Measurements from ENCODE around the gene MTF2.
"Not testable (repeated sequence)": the region's sequence is repeated elsewhere in the genome, so short reads cannot be mapped to it uniquely, and the experiment has no call there.

MTF2 gene

GRCh38 chr1:93078986-93079654 is at the start of gene MTF2:
Gene MTF2 (plus strand): TSS chr1:93079283. CDS start chr1:93079527, 244 bp downstream.
- DNase-seq = peak; percentile 97

GRCh38 chr1:93029317-93029716 is 49.8 kb upstream of the MTF2 start:
- DNase-seq = no peak

- not testable (repeated sequence) for DNase-seq
Observed at GRCh38 chr1:93030191-93030590, 48.9 kb upstream of the MTF2 start.

GRCh38 chr1:93031711-93032110 is 47.4 kb upstream of the MTF2 start:
- no peak for DNase-seq

- DNase-seq = no peak
Observed at GRCh38 chr1:93033029-93033428, 46.1 kb upstream of the MTF2 start.

GRCh38 chr1:93033785-93034184 is 45.3 kb upstream of the MTF2 start:
- DNase-seq = no peak

- no peak for DNase-seq
Observed at GRCh38 chr1:93034397-93034796, 44.7 kb upstream of the MTF2 start.

GRCh38 chr1:93036672-93037071 is 42.4 kb upstream of the MTF2 start:
- no peak for DNase-seq

- no peak for DNase-seq
Observed at GRCh38 chr1:93042187-93043056, 36.7 kb upstream of the MTF2 start.

GRCh38 chr1:93043057-93043557 is 36.0 kb upstream of the MTF2 start:
- DNase-seq = no peak

- no peak for DNase-seq
Observed at GRCh38 chr1:93047618-93048017, 31.5 kb upstream of the MTF2 start.

- DNase-seq = no peak
Observed at GRCh38 chr1:93051961-93052360, 27.1 kb upstream of the MTF2 start.

GRCh38 chr1:93056214-93056613 is 22.9 kb upstream of the MTF2 start:
- no peak for DNase-seq

- no peak for DNase-seq
Observed at GRCh38 chr1:93056649-93057048, 22.4 kb upstream of the MTF2 start.

- DNase-seq = peak; percentile 43
Observed at GRCh38 chr1:93061895-93062792, 16.9 kb upstream of the MTF2 start.

GRCh38 chr1:93076268-93076667 is 2.8 kb upstream of the MTF2 start:
- DNase-seq = no peak

- DNase-seq = no peak
Observed at GRCh38 chr1:93078203-93078602, 880 bp upstream of the MTF2 start.

- no peak for DNase-seq
Observed at GRCh38 chr1:93078638-93078985, 471 bp upstream of the MTF2 start.

- DNase-seq = peak; percentile 50
Observed at GRCh38 chr1:93079685-93080141, 630 bp downstream of the MTF2 start.

GRCh38 chr1:93080179-93080823 is 1.2 kb downstream of the MTF2 start:
- no peak for DNase-seq

- DNase-seq = no peak
Observed at GRCh38 chr1:93081716-93082115, 2.6 kb downstream of the MTF2 start.

- DNase-seq = no peak
Observed at GRCh38 chr1:93082313-93082712, 3.2 kb downstream of the MTF2 start.

GRCh38 chr1:93083979-93084378 is 4.9 kb downstream of the MTF2 start:
- DNase-seq = no peak

All from stimulated activated CD8-positive, alpha-beta memory T cell treated with anti-CD3 and anti-CD28 coated beads, Interleukin-4, amount 100 ng/mL, for 48 hours (primary cell).